Activated T-helper 2 cell treated with anti-CD3 and anti-CD28 coated beads, Interferon-gamma antibody, Interleukin-2, Interleukin-4, amounts not matched to agents 10 μg/mL and 5 μg/mL and 100 μg/mL, durations not matched to agents 14 hours and 24 hours and 36 hours (primary cell): ENCODE data around the gene KEAP1. TPM values are rescaled to one million over a fixed set of nuclear protein-coding genes. Genes with fewer than 3 reads are reported as not detected.

Experiments
- DNase-seq: peaks from one replicate; pipeline ENCODE4 v3.0.0; 2021; ENCODE audit warnings: low spot score
- H3K27ac Mint-ChIP-seq: one replicate; pipeline ENCODE4 v1.8.0; 2021; ENCODE audit warnings: mixed read lengths
- H3K27me3 Mint-ChIP-seq: one replicate; pipeline ENCODE4 v1.8.0; 2021; ENCODE audit warnings: low read depth, mixed read lengths
- H3K36me3 Mint-ChIP-seq: one replicate; pipeline ENCODE4 v1.8.0; 2021; ENCODE audit warnings: low read depth, mixed read lengths
- H3K4me1 Mint-ChIP-seq: one replicate; pipeline ENCODE4 v1.8.0; 2021; ENCODE audit warnings: low read depth, mixed read lengths
- H3K4me3 Mint-ChIP-seq: one replicate; pipeline ENCODE4 v1.8.0; 2021; ENCODE audit warnings: low read depth, mild to moderate bottlenecking, moderate library complexity, mixed read lengths
- H3K9me3 Mint-ChIP-seq: one replicate; pipeline ENCODE4 v1.8.0; 2021; ENCODE audit warnings: mixed read lengths
- intact Hi-C: fragments of 100-400 bp; cut with micrococcal nuclease; formaldehyde crosslinking; loops from one replicate; pipeline ENCODE4 v1.15.1; 2023
- total RNA-seq: library from RNA; stranded (reverse); gene quantifications from 2 replicates; pipeline ENCODE4 v1.2.3, GENCODE V29; 2022

The KEAP1 gene
- total RNA-seq, 1 donor from 2014 or later = 76.1 TPM

DNA sequence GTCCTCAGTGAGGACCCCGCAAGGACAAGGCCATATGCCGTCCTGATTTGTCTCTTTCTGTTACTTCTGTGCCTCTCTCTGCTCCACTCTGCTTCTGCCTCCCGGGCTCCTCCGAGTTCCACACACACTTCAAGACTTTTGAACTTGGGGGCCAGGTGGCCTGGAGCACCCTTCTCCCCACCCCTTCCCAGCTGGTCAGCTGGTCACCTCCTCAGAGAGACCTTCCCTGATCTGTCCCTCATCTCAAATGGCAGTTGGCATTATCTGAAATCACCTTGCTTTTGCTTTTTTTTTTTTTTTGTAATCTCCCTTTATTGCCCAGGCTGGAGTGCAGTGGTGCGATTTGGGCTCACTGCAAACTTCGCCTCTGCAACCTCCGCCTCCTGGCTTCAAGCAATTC is 16.3 kb upstream of the KEAP1 start:
- no peaks in the 10 kb centered on the region for H3K36me3 Mint-ChIP-seq
- H3K4me1 Mint-ChIP-seq = peaks cover 17% of the 10 kb centered on the region
- peak overlapping the region; percentile 35 for H3K4me3 Mint-ChIP-seq
- no peak for DNase-seq
- H3K27me3 Mint-ChIP-seq = peaks cover 50% of the 10 kb centered on the region
- H3K27ac Mint-ChIP-seq = no peak overlapping the region
- intact Hi-C loops = loop anchor here (5.0 kb wide), 1 partner anchor 232 kb away; the partner anchor contains the start of genes ICAM4 and ICAM5
- no peaks in the 10 kb centered on the region for H3K9me3 Mint-ChIP-seq

DNA sequence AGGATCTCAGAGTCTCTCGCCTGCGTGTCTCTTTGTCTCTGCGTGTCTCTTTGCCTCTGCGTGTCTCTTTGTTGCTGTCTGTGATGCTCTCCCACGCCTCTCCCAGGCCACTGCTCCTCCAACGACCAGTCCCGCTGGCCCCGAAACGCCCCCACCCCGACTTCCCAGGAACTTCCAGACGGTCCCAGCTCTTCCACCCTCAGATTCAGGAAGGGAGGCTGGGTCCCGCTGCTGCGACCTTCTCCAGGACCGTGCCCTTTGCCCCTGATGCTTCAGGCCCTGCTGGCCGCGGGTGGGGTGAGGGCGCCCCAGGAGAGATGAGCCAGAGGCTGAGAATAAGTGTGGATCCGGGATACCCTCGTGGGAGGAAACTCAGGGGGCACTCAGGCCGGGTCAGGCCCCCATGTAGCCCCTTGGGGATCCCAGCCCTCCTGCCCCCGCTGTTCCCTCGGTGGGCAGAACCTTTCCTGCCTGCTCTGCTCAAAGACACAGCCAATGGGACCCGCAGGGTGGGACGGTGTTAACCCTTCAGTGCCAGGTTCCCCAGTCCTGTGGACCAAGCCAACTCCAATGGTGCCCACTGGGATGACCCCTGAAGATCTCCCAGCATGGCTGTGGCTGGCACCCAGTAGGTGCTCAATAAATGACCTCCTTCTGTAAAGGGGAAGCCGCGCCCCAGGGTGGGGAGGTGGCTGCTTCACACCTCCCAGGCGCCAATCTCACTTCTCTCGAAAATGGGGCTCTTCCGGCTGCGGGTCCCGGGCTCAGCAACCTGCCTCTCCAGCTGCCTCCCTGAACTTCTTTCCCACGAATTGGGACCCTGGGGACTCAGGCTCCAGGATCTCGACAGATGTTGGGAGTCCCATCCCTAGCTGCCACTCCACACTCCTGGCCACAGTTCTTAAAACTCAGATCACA is 15.5 kb upstream of the KEAP1 start:
- DNase-seq = no peak
- Mint-ChIP-seq H3K27ac (no peak overlapping the region), H3K4me1 (peaks cover 18% of the 10 kb centered on the region), H3K36me3 (no peaks in the 10 kb centered on the region), H3K9me3 (no peaks in the 10 kb centered on the region), H3K27me3 (peaks cover 54% of the 10 kb centered on the region), H3K4me3 (peak overlapping the region; percentile 35)
- intact Hi-C loops = loop anchor here (5.0 kb wide), 1 partner anchor 231 kb away; the partner anchor contains the start of genes ICAM4 and ICAM5

GRCh38 chr19:10517760-10518443 is 14.7 kb upstream of the KEAP1 start:
- Mint-ChIP-seq H3K27ac (no peak overlapping the region), H3K27me3 (peaks cover 62% of the 10 kb centered on the region), H3K9me3 (no peaks in the 10 kb centered on the region), H3K4me3 (peak overlapping the region; percentile 10), H3K36me3 (no peaks in the 10 kb centered on the region), H3K4me1 (peaks cover 23% of the 10 kb centered on the region)
- intact Hi-C loops = loop anchor here (5.0 kb wide), 1 partner anchor 231 kb away; the partner anchor contains the start of genes ICAM4 and ICAM5
- no peak for DNase-seq

DNA sequence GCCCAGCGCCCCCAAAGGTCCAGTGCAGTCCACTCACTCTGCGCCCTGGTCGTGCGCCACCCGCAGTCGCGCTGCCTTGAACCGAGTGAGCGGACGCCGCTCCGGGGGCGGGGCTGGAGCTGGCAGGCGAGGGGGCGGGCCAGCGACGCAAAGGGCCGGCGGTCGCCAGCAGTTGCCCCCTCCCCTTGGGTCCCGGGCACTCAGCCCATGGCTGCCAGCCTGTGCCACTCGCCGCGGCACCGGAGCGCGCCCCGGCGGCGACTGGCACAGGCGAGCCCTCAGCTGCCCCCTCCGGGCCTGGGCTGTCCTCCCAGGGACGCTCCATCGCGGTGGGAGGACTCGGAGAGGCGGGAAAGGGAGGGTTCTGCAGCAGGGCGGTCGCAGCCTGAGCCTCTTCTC is 14.2 kb upstream of the KEAP1 start, which contains the start of gene S1PR5:
Gene S1PR5 (minus strand): TSS at position 87 of the 399 bp plus-strand sequence. CDS start 2,436 bp downstream, outside the sequence.
- Mint-ChIP-seq H3K4me1 (peaks cover 23% of the 10 kb centered on the region), H3K27ac (no peak within 1 kb of the TSS), H3K36me3 (no peaks in the 10 kb centered on the region), H3K4me3 (peak within 1 kb of the TSS; percentile 34), H3K27me3 (peaks cover 65% of the 10 kb centered on the region), H3K9me3 (no peaks in the 10 kb centered on the region)
- no peak for DNase-seq
- intact Hi-C loops = loop anchor here (5.0 kb wide), 1 partner anchor 230 kb away; the partner anchor contains the start of genes ICAM4 and ICAM5

- Mint-ChIP-seq H3K36me3 (no peaks in the 10 kb centered on the region), H3K4me1 (peaks cover 23% of the 10 kb centered on the region), H3K27ac (no peak overlapping the region), H3K9me3 (no peaks in the 10 kb centered on the region), H3K4me3 (peak overlapping the region; percentile 34), H3K27me3 (peaks cover 65% of the 10 kb centered on the region)
- intact Hi-C loops = loop anchor here (5.0 kb wide), 1 partner anchor 229 kb away; the partner anchor contains the start of genes ICAM4 and ICAM5
- DNase-seq = no peak
Observed at GRCh38 chr19:10516671-10517286, 13.6 kb upstream of the KEAP1 start.

DNA sequence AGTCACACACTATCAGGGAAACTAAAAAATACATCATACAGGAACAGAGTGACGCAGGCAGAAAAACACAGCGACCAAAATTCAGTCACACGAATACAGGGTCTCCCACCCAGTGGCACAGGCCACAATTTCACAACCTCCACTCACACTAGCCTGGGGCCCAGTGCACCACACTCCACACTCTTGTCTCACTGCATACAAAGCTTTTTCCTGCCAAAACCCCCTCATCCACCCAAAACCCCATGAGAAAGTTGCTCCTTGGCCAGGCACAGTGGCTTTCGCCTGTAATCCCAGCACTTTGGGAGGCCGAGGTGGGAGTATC is 12.9 kb upstream of the KEAP1 start:
- DNase-seq = no peak
- intact Hi-C loops = loop anchor here (5.0 kb wide), 1 partner anchor 229 kb away; the partner anchor contains the start of genes ICAM4 and ICAM5
- Mint-ChIP-seq H3K4me3 (no peak overlapping the region), H3K36me3 (no peaks in the 10 kb centered on the region), H3K27me3 (peaks cover 67% of the 10 kb centered on the region), H3K4me1 (peaks cover 23% of the 10 kb centered on the region), H3K9me3 (no peaks in the 10 kb centered on the region), H3K27ac (no peak overlapping the region)

DNA sequence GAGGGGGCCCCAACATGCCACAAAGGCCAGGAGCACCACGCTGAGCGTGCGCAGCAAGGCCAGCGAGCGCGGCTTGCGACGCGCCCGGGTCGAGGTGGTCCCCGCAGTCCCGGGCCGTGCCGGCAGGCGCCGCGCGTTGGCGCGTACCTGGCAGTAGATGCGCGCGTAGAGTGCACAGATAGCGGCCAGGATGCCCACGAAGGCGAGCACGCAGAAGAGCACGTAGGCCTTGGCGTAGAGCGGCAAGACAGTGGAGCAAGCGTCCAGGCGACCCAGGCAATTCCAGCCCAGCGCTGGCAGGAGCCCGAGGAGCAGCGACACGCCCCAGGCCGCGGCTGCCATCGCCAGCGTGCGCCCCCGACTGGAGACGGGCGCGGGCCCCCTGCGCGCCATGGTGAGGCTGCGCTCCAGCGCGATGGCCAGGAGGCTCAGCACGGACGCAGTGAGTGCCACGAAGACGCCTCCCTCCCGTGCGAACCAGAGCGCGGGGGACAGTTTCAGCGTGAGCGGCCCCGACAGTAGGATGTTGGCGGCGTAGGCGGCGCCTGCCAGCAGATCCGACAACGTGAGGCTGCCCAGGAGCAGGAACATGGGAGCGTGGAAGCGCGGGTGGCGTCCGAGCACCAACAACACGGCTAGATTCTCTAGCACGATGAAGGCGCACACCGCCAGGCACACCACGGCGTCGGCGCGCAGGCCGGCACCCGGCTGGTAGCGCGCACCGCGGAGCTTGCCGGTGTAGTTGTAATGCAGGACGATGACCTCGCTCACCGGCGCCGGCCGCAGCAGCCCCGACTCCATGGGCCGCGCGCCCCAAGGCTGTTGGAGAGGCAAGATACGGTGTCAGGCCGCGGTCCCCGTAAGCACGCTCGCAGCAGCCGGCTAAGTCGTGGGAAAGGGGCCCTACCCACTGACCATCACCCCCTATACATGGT is 11.3 kb upstream of the KEAP1 start:
- Mint-ChIP-seq H3K36me3 (no peaks in the 10 kb centered on the region), H3K27ac (no peak overlapping the region), H3K4me1 (peaks cover 23% of the 10 kb centered on the region), H3K9me3 (no peaks in the 10 kb centered on the region), H3K4me3 (peak overlapping the region; percentile 26), H3K27me3 (peaks cover 57% of the 10 kb centered on the region)
- peak; percentile 30 for DNase-seq
- intact Hi-C loops = loop anchor here (5.0 kb wide), 1 partner anchor 227 kb away; the partner anchor contains the start of genes ICAM4 and ICAM5

DNA sequence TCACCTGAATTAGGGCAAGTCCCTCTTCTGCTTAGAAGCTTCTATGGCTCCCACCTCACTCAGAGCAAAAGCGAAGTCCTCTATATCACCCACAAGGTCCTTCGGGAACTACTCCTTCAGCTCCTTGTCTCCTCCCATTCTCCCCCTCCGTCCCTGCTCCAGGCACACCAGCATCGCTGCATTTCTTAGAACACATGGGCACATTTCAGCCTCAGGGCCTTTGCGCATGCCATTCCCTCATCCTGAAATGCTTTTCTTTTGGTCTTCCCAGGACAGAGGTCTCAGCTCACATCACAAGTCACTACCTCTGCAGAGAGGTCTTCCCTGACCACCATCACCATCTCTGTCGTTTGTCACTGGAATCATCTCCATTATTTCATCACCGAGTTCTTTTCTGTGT is 10.1 kb upstream of the KEAP1 start:
- intact Hi-C loops = no loop called here
- no peaks in the 10 kb centered on the region for H3K36me3 Mint-ChIP-seq

DNA sequence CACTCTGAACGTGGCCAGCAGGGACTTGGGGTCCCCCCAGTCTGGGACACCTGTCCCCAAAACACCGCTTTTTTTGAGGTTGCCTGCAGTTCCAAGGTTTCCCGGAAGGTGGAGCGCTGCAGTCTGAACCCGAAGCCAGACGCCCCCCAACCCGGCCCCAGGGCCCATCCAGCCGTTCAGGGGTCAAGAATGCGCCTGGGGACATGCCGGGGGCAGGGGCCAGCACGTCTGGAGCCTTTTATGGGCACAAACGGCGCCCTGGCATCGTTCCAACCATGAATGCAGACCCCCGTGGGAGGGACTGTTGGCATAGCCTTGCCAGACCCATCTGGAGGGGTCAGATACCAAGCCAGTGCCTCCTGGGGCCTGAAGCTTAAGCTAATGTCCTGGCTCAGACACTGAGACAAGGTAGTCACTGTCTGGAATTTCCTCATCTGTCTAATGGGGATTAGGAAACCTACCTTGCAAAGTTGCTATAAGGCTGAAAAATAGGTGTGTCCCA is 7.2 kb upstream of the KEAP1 start:
- peaks cover 27% of the 10 kb centered on the region for H3K27me3 Mint-ChIP-seq
- no peak overlapping the region for H3K27ac Mint-ChIP-seq
- no peak overlapping the region for H3K4me3 Mint-ChIP-seq
- H3K9me3 Mint-ChIP-seq = no peaks in the 10 kb centered on the region
- peak; percentile 52 for DNase-seq
- intact Hi-C loops = no loop called here
- peaks cover 22% of the 10 kb centered on the region for H3K4me1 Mint-ChIP-seq
- no peaks in the 10 kb centered on the region for H3K36me3 Mint-ChIP-seq

More for the DNA sequence above, 10.1 kb upstream of the KEAP1 start:
- Mint-ChIP-seq H3K9me3 (no peaks in the 10 kb centered on the region), H3K27me3 (peaks cover 45% of the 10 kb centered on the region), H3K4me3 (no peak overlapping the region), H3K27ac (no peak overlapping the region), H3K4me1 (peaks cover 23% of the 10 kb centered on the region)
- DNase-seq = no peak

DNA sequence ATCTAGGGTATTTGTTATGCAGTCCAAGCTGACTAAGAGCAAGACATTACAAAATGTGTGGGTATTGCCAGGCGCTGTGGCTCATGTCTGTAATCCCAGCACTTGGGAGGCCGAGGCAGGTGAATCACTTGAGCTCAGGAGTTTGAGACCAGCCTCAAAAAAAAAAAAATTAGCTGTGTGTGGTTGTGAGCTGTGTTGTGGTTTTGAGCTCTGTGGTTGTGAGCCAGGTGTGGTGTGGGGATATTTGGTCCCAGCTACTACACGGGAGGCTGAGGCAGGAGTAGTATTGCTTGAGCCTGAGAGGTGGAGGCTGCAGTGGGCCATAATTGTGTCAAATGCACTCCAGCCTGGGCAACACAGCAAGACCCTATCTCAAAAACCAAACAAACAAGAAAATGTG is 5.6 kb upstream of the KEAP1 start:
- no peaks in the 10 kb centered on the region for H3K36me3 Mint-ChIP-seq
- peaks cover 22% of the 10 kb centered on the region for H3K4me1 Mint-ChIP-seq
- no peak for DNase-seq
- intact Hi-C loops = loop anchor here (5.0 to 10.0 kb wide), 2 partner anchors 44 to 146 kb away; partner anchors contain the start of gene ILF3
- H3K27ac Mint-ChIP-seq = no peak overlapping the region
- no peak overlapping the region for H3K4me3 Mint-ChIP-seq
- peaks cover 13% of the 10 kb centered on the region for H3K27me3 Mint-ChIP-seq
- H3K9me3 Mint-ChIP-seq = no peaks in the 10 kb centered on the region

DNA sequence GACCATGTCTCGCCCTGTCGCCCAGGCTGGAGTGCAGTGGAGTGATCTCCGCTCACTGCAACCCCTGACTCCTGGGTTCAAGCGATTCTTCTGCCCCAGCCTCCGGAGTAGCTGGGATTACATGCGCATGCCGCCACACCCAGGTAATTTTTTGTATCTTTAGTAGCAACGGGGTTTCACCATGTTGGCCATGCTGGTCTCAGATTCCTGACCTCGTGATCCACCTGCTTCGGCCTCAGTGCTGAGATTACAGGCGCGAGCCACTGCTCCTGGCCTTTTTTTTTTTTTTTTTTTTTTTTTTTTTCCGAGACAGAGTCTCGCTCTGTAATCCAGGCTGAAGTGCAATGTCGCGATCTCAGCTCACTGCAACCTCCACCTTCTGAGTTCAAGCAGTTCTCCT is 4.9 kb upstream of the KEAP1 start:
- Mint-ChIP-seq H3K27ac (no peak overlapping the region), H3K27me3 (peaks cover 7% of the 10 kb centered on the region), H3K4me1 (peaks cover 19% of the 10 kb centered on the region), H3K4me3 (no peak overlapping the region), H3K9me3 (no peaks in the 10 kb centered on the region), H3K36me3 (no peaks in the 10 kb centered on the region)
- intact Hi-C loops = loop anchor here (5.0 to 10.0 kb wide), 2 partner anchors 44 to 147 kb away; partner anchors contain the start of gene ILF3
- DNase-seq = no peak
